Measurements from ENCODE around the gene PTPRD.

DNA sequence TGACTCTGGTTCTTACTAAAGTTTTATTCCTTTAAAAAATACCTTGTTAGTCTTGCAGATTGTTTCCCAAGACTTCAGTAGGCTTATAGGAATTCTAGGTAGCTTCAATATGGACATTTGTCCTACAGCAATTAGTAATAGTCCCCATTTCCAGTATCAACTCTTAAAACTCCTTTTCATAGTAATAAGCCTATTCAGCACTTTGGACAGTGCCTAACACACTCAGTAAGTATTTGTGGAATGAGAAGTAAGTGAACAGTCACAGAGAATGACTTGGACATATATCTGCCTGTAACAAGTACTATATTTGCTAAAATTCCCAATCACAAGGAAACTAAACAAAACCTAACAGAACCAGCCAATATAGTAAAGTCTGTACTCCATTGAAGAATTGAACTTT lies 1521.4 kb downstream of the PTPRD start:
- TF ChIP-seq, protein P1, sequence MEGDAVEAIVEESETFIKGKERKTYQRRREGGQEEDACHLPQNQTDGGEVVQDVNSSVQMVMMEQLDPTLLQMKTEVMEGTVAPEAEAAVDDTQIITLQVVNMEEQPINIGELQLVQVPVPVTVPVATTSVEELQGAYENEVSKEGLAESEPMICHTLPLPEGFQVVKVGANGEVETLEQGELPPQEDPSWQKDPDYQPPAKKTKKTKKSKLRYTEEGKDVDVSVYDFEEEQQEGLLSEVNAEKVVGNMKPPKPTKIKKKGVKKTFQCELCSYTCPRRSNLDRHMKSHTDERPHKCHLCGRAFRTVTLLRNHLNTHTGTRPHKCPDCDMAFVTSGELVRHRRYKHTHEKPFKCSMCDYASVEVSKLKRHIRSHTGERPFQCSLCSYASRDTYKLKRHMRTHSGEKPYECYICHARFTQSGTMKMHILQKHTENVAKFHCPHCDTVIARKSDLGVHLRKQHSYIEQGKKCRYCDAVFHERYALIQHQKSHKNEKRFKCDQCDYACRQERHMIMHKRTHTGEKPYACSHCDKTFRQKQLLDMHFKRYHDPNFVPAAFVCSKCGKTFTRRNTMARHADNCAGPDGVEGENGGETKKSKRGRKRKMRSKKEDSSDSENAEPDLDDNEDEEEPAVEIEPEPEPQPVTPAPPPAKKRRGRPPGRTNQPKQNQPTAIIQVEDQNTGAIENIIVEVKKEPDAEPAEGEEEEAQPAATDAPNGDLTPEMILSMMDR (IDR thresholded peaks at IDR 0.05; ENCODE audit: insufficient read depth, low read length, poor library complexity, severe bottlenecking), result no peak
- TF ChIP-seq EZH2phosphoT487 (conservative IDR thresholded peaks at IDR 0.05; ENCODE audit: low read length), result no peak
